ENCODE data around the gene TUSC2.

TUSC2 gene

GRCh38 chr3:50276762-50277101 lies 51.3 kb downstream of the TUSC2 start:
- FAIRE-seq (no peak), DNase-seq (ENCODE audit: insufficient read length, low spot score) (no peak)

GRCh38 chr3:50275996-50276761 lies 51.8 kb downstream of the TUSC2 start:
- DNase-seq (ENCODE audit: insufficient read length, low spot score) (no peak), FAIRE-seq (no peak)

DNA sequence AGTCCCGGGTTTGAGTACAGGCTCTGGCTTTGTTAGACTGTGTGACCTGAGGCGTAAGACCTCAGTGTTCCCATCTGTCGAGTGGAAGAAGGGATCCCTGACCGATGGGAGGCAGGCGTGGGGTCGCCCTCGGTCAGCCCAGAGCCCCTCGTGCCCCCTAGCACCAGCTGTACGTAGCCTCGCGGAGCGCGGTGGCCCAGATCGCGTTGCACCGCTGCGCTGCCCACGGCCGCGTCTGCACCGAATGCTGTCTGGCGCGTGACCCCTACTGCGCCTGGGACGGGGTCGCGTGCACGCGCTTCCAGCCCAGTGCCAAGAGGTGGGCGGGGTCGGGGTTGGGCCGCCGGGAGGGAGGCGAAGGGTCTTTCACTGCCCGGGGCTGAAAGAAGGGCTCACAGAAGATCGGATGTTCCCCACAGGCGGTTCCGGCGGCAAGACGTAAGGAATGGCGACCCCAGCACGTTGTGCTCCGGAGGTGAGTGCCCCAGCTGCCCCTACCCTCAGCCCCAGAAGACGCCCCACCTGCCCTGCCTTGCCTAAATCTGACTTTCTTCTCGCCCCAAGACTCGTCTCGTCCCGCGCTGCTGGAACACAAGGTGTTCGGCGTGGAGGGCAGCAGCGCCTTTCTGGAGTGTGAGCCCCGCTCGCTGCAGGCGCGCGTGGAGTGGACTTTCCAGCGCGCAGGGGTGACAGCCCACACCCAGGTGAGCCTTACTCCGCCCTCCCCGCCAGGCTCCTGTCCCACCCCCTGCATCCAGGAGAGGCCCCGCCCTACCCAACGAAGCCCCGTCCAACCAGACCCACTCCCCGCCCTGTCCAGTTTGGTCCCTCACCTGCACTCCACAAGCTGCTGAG lies 52.7 kb downstream of the TUSC2 start:
- FAIRE-seq = no peak

More for the DNA sequence above, 52.7 kb downstream of the TUSC2 start:
- no peak for DNase-seq (ENCODE audit: insufficient read length, low spot score)
